GM21825 (cell line): ENCODE measurements around the gene DUS1L.

ENCODE experiments used
- ATAC-seq: cut with Tn5 transposase; IDR thresholded peaks from one replicate; pipeline ENCODE4 v1.9.1; 2021; ENCODE audit warnings: mild to moderate bottlenecking, moderate library complexity; ENCODE audit not compliant: unreplicated experiment

DUS1L gene

DNA sequence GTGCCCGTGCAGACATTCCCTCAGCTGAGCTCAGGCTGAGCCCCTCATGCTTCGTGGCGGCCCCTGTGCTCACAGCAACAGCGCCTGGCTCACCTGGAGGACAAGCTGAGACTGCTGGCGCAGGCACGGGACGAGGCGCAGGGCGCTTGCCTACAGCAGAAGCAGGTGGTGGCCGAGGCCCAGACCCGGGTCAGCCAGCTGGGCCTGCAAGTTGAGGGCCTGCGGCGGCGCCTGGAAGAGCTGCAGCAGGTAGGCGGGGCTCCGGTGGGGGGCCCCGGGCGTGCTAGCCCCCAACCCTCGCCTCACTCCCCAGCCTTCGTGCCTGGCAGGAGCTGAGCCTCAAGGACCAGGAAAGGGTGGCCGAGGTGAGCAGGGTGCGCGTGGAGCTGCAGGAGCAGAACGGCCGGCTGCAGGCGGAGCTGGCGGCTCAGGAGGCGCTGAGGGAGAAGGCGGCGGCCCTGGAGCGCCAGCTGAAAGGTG, 35.6 kb downstream of the DUS1L start:
- no peak for ATAC-seq

DNA sequence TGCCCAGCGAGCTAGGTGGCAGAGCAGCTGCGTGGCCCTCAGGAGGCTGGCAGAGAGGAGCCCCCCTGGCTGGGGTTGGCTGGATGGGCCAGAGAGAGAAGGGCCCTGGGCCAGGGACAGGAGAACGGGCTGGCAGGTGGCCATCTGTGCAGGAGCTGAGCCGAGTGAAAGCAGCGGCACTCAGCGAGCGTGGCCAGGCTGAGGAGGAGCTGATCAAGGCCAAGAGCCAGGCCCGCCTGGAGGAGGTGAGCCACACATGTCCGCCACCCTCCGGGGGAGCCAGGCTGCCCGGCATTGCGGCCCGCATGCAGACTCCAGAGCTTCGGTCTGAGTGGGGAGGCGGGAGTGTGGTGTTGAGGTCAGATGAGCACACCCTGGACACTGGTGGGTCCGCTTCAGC, 36.2 kb downstream of the DUS1L start:
- ATAC-seq, result no peak

- no peak for ATAC-seq
Observed at GRCh38 chr17:82028966-82029365, 36.6 kb downstream of the DUS1L start.

DNA sequence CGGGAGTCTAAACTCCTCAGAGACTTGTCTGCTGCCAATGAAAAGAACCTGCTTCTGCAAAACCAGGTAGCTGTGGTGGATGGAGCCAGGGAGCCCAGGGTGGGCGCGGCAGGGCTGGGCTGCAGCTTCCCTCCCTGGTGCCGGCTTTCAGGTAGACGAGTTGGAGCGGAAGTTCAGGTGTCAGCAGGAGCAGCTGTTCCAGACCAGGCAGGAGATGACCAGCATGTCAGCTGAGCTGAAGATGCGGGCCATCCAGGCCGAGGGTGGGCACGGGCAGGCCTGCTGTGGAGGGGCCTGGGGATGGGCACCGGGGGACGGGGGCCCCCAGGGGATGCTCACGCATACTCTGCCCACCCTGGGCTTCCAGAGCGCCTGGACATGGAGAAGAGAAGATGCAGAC, 37.4 kb downstream of the DUS1L start:
- ATAC-seq, result no peak

- no peak for ATAC-seq
Observed at GRCh38 chr17:82025401-82026107, 40.0 kb downstream of the DUS1L start.

DNA sequence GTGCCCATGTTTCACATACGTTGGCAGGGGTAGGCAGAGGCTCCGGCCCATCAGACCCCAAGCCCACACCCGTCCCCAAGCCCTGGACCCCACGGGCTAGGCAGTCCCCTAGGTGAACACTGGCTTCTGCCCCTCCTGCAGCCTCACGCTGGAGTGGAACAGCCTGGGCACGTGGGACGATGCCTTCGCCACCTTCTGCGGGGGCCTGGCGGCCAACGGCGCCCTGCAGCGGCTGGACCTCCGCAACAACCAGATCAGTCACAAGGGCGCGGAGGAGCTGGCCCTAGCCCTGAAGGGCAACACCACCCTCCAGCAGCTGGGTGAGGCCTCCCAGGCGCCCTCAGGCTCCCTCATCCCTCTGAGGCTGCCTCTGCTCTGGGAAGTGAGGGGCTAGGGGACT, 40.7 kb downstream of the DUS1L start:
- ATAC-seq, result no peak

DNA sequence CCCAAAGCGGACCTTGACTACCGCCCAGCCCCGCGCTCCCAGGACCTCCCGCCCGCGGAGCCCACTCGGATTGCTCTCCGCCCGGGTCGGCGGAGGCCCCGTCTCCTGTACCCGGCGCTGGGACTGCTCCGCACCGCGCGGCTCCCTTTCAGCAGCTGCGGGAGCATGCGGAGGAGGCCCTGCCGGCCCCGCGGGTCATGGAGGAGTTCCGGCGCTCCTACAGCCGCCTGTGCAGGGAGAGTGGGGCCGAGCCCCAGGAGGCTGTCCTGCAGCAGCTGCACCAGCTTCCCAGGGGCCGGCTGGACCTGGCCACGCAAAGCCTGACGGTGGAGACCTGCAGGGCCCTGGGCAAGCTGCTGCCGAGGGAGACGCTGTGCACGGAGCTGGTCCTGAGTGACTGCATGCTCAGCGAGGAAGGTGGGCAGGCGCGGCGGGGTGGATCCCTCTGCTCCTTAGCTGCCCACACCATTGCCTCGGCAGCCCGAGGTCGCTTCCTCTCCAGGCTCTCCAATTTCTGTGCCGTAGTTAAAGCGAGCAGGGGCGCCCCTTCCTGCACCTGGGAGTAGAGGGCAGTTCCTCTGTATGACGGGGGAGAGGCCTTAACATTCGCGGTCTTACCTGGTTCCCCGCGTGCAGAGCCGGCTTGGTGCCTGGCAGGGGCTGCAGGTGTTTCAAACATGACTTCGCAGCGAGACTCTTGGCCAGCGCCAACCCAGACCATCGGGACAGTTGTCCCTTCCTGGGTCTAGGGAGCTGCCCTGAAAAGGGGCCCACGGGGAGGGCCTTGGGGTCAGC, 42.0 kb downstream of the DUS1L start:
- ATAC-seq, result no peak

GRCh38 chr17:82022981-82023446, 42.6 kb downstream of the DUS1L start, which contains the start of gene LRRC45:
LRRC45 (plus strand) TSS chr17:82023305; CDS start chr17:82023644, 339 bp downstream.
- ATAC-seq, result peak; percentile 79

DNA sequence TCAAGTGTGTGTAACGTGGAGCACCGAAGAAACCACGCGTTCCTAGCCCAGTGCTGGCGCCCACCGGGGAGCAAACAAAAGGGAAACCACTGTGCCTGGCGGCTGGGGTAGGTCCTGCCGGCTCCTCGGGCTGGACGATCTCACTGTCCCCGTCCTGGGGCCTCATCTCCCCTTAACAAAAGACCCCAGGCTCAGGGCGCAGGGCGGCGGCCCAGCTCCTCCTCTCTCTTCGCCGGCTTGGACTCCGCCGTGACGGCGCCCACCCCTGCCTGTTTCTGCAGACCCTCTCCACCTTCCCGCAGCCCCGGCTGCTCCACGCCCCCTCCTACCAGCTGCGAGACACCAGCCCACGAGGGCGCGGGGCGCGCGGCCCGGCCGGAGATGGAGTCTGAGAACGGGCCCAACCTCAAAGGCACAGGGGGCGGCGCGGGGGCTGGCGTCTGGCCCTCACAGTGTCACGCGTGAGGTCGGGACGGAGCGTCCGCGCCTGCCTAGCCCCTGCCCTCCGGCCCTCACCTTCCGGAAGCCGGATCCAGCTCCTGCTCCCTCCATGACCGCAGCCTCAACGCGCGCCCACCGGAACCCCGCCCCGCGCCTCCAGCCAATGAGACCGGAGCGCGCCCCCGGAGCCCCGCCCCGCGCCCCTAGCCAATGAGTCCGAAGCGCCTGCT, 43.2 kb downstream of the DUS1L start, which contains the start of gene CENPX:
Gene CENPX, minus strand, starts transcription at position 569 of the 671 bp plus-strand sequence. Its CDS starts 17 bp downstream, at position 552.
- ATAC-seq, result no peak

DNA sequence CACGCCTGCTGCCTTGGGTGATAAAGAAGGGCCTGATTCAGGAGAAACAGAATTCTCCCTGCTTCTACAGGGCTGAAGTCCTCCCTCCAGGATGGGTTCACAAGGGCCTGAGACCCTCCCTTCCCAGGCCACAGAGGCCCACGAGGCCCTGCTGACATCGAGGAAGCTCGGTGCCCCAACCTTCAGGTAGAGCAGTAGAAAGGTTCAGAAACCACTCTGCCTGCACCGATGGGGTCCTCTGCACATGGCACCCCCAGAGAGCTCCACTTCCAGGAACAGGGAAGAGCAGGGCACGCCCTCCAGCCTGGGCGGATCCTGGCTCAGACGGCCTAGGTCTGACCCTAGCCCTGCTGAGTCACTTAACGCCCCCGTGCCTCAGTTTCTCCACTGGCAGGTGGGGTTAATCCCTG, 43.7 kb downstream of the DUS1L start:
- no peak for ATAC-seq

GRCh38 chr17:82021107-82021899, 44.3 kb downstream of the DUS1L start:
- ATAC-seq, result no peak

- ATAC-seq, result no peak
Observed at GRCh38 chr17:82020572-82021106, 45.0 kb downstream of the DUS1L start.

GRCh38 chr17:82019690-82020571, 45.7 kb downstream of the DUS1L start:
- ATAC-seq, result no peak

DNA sequence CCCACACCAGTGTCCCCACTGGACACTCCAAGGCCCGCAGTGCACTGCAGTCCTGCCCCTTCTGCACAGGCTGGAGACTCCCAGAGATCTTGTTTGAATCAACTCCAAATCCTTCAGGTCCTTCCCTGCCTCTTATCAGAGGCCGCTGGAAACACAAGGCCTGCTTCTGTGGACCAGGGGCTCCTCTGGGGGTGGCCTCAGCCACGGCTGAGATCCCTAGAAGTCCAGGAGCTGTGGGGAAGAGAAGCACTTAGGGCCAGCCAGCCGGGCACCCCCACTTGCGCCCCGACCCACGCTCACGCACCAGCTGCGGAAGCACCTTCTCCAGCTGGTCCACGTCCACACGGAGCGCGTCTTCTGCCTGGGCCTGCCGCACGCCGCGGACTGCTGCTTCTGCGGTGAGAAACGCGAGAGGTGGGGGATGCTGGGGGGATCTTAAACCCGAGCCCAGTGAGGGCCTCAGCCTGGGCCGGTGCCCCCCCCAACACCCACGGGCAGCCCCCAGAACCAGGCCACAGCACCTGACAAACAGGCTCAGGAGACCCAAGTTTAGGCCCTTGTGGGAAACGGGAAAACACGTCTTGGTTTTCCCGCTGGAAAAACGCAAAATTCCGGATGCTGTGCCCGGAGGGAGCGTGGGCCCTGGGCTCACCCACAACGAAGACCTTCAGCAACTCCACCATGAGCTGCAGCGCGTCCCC, 46.5 kb downstream of the DUS1L start:
- ATAC-seq, result no peak

- ATAC-seq, result no peak
Observed at GRCh38 chr17:82018152-82018988, 47.2 kb downstream of the DUS1L start.

DNA sequence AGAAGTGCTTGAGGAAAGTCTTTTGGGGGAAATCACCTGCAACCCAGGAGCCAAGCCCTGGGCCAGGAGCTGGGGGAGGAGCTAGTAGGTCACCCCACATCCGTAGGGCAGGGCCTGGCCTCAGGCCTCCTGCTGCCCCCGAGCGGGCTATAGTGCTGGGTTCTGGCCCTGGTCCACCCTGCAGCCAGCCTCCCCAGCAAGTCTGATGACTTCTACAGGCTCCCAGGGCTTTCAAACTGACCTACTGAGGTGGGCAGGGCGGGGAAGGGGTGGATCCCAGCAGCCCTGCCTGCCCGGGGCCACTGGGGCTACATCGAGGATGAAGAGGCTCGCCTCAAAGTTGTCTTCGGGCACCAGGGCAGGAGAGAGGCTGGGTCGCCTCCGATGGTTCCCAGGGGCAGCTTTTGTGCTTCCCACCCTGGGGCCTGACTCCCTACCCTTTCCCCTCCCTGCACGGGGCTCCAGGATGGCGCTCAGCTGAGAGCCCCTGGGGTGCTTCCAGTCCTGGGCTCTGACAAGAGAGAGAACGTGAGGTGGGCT, 47.9 kb downstream of the DUS1L start:
- no peak for ATAC-seq

DNA sequence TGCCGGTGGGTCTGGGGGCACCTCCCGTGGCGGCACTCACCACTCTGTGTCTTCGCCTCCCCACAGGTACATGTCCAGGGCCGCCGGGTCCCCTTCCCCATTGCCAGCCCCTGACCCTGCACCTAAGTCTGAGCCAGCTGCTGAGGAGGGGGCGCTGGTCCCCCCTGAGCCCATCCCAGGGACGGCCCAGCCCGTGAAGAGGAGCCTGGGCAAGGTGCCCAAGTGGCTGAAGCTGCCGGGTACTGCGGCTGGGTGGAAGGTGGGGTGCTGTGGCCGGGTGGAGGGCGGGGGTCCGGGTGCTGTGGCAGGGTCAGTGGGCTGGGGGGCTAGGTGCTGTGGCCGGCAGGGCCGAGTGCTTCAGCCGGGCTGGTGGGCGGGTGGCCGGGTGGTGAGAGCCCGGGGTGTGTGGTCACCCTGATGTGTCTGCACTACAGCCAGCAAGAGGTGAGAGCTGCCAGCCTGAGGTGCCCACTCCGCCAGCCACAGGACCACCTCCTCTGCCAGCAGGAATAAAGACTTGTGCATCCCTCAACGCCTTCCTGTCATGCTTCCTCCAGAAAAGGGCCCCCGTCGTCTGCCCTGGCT, 48.6 kb downstream of the DUS1L start:
- ATAC-seq, result no peak
